Activated B cell treated with CpG ODN at 0.5 μM for 24 hours (primary cell): ENCODE results near the gene DLL1. TPM values are rescaled to one million over a fixed set of nuclear protein-coding genes. Genes with fewer than 3 reads are reported as not detected.

Source experiments
- ATAC-seq: fragments of 200-7000 bp; cut with Tn5 transposase; one replicate; pipeline ENCODE4 v1.10.0; 2021; ENCODE audit warnings: low read depth, mild to moderate bottlenecking, moderate library complexity
- CTCF ChIA-PET: fragments of 350-600 bp; sonication (Branson Sonifier 250); formaldehyde crosslinking; loops from one replicate; lab custom pipeline; 2021; ENCODE audit warnings: antibody characterized with exemption; lab: Charles Lee
- POLR2A ChIA-PET: fragments of 350-600 bp; sonication (Branson Sonifier 250); formaldehyde crosslinking; loops from one replicate; lab custom pipeline; 2021; ENCODE audit warnings: antibody characterized with exemption; lab: Charles Lee
- DNase-seq: peaks from one replicate; pipeline ENCODE4 v3.0.0; 2022
- H3K27ac Mint-ChIP-seq: one replicate; pipeline ENCODE4 v1.8.0; 2020; ENCODE audit warnings: mixed read lengths
- H3K27me3 Mint-ChIP-seq: one replicate; pipeline ENCODE4 v1.8.0; 2021; ENCODE audit warnings: mixed read lengths
- H3K36me3 Mint-ChIP-seq: one replicate; pipeline ENCODE4 v1.8.0; 2021; ENCODE audit warnings: low read depth, mixed read lengths
- H3K4me1 Mint-ChIP-seq: one replicate; pipeline ENCODE4 v1.8.0; 2021; ENCODE audit warnings: mixed read lengths
- H3K4me3 Mint-ChIP-seq: one replicate; pipeline ENCODE4 v1.8.0; 2020; ENCODE audit warnings: mild to moderate bottlenecking, mixed read lengths
- H3K9me3 Mint-ChIP-seq: one replicate; pipeline ENCODE4 v1.8.0; 2020; ENCODE audit warnings: mixed read lengths
- CTCF ChIP-seq: fragments of 200-600 bp; IDR thresholded peaks from one replicate; pipeline ENCODE4 v1.8.0; 2022; ENCODE audit warnings: antibody characterized with exemption, mild to moderate bottlenecking
- intact Hi-C: fragments of 100-400 bp; cut with micrococcal nuclease; formaldehyde crosslinking; loops from one replicate; pipeline ENCODE4 v1.15.1; 2024
- total RNA-seq: library from RNA; stranded (reverse); gene quantifications from 2 replicates; pipeline ENCODE4 v1.2.3, GENCODE V29; 2022

Gene DLL1
- total RNA-seq, 1 donor from 2014 or later = 0.53 TPM

- DNase-seq (no peak), ATAC-seq (no peak)
- no peak overlapping the region for H3K27ac Mint-ChIP-seq
- H3K4me3 Mint-ChIP-seq = no peak overlapping the region
- POLR2A ChIA-PET = interaction anchor here (0.6 to 1.1 kb wide), 2 partner anchors 10 to 263 kb away, joined by 3 read pairs; no protein-coding TSS in a partner anchor
- TF ChIP-seq CTCF = no peak
- H3K27me3 Mint-ChIP-seq = peaks cover 40% of the 10 kb centered on the region
- intact Hi-C loops = no loop called here
- no peaks in the 10 kb centered on the region for H3K9me3 Mint-ChIP-seq
- no peaks in the 10 kb centered on the region for H3K36me3 Mint-ChIP-seq
- CTCF ChIA-PET = no interaction called here
- H3K4me1 Mint-ChIP-seq = peaks cover 15% of the 10 kb centered on the region
Measured at GRCh38 chr6:170286246-170286933, 4.5 kb downstream of the DLL1 start.

GRCh38 chr6:170285482-170285881 is 5.4 kb downstream of the DLL1 start:
- Mint-ChIP-seq H3K9me3 (no peaks in the 10 kb centered on the region), H3K4me1 (peaks cover 18% of the 10 kb centered on the region), H3K27ac (no peak overlapping the region), H3K36me3 (no peaks in the 10 kb centered on the region), H3K27me3 (peaks cover 40% of the 10 kb centered on the region), H3K4me3 (no peak overlapping the region)
- POLR2A ChIA-PET = no interaction called here
- intact Hi-C loops = no loop called here
- ATAC-seq (no peak), DNase-seq (no peak)
- CTCF ChIA-PET = no interaction called here
- TF ChIP-seq CTCF = no peak

- no peak for DNase-seq
- Mint-ChIP-seq H3K27ac (no peak overlapping the region), H3K9me3 (no peaks in the 10 kb centered on the region), H3K4me1 (peaks cover 18% of the 10 kb centered on the region), H3K27me3 (peaks cover 37% of the 10 kb centered on the region), H3K4me3 (no peak overlapping the region), H3K36me3 (no peaks in the 10 kb centered on the region)
- TF ChIP-seq CTCF = no peak
- POLR2A ChIA-PET = no interaction called here
- ATAC-seq = no peak
- CTCF ChIA-PET = no interaction called here
- intact Hi-C loops = no loop called here
Measured at GRCh38 chr6:170284866-170285469, 5.9 kb downstream of the DLL1 start.

GRCh38 chr6:170284126-170284773 is 6.6 kb downstream of the DLL1 start:
- Mint-ChIP-seq H3K4me1 (peaks cover 23% of the 10 kb centered on the region), H3K9me3 (no peaks in the 10 kb centered on the region), H3K36me3 (no peaks in the 10 kb centered on the region), H3K27ac (no peak overlapping the region), H3K27me3 (peaks cover 37% of the 10 kb centered on the region), H3K4me3 (no peak overlapping the region)
- ATAC-seq (no peak), DNase-seq (no peak)
- POLR2A ChIA-PET = no interaction called here
- TF ChIP-seq CTCF = no peak
- CTCF ChIA-PET = no interaction called here
- intact Hi-C loops = no loop called here
